H1 (cell line): Measurements from ENCODE around the gene HSD11B1. TPM values are rescaled to one million over a fixed set of nuclear protein-coding genes. Genes with fewer than 3 reads are reported as not detected.

Experiments used
- CTCF ChIA-PET: fragments of 300-600 bp; sonication (Branson Sonifier 250); formaldehyde crosslinking; loops from one replicate; lab custom pipeline; 2021; ENCODE audit not compliant: partially characterized antibody; lab: Charles Lee
- POLR2A ChIA-PET: fragments of 300-600 bp; sonication (Branson Sonifier 250); formaldehyde crosslinking; loops from one replicate; lab custom pipeline; 2021; ENCODE audit warnings: inconsistent platforms; ENCODE audit not compliant: partially characterized antibody; lab: Charles Lee
- DNase-seq, 2 experiments: peaks; one replicate each; pipeline versions ENCODE4 v3.0.0 to v3.0.0-alpha.2; 2010 to 2022; ENCODE audit warnings: low spot score in 2 of 2, low read depth in 1 of 2, mixed read lengths in 1 of 2
- FAIRE-seq: peaks from 2 replicates; lab custom pipeline; 2011; peaks lifted over from hg19 to GRCh38; lab: Jason Lieb, UNC
- H2AFZ ChIP-seq: 2 replicates; pipeline ENCODE4 v1.8.1; 2012; ENCODE audit warnings: low read length, inconsistent platforms
- H2AK5ac ChIP-seq: 2 replicates; pipeline ENCODE4 v1.6.1; 2013; ENCODE audit warnings: low read depth, low read length
- H2BK120ac ChIP-seq: replicated peaks from 2 replicates; pipeline ENCODE3; 2013; ENCODE audit warnings: low read depth, low read length, inconsistent platforms
- H2BK12ac ChIP-seq: 2 replicates; pipeline ENCODE4 v1.6.1; 2013; ENCODE audit warnings: low read depth, low read length
- H2BK15ac ChIP-seq: 2 replicates; pipeline ENCODE4 v1.6.1; 2013; ENCODE audit warnings: low read length
- H2BK20ac ChIP-seq: 2 replicates; pipeline ENCODE4 v1.6.1; 2013; ENCODE audit warnings: low read length
- H2BK5ac ChIP-seq: 2 replicates; pipeline ENCODE4 v1.6.1; 2013; ENCODE audit warnings: low read depth, low read length
- H3K14ac ChIP-seq: 2 replicates; pipeline ENCODE4 v1.6.1; 2013; ENCODE audit warnings: inconsistent platforms; ENCODE audit not compliant: insufficient read length
- H3K18ac ChIP-seq: 2 replicates; pipeline ENCODE4 v1.6.1; 2013; ENCODE audit warnings: low read length; ENCODE audit errors: extremely low read depth
- H3K23ac ChIP-seq: 2 replicates; pipeline ENCODE4 v1.6.1; 2013; ENCODE audit warnings: inconsistent platforms; ENCODE audit not compliant: insufficient read length
- H3K23me2 ChIP-seq: 2 replicates; pipeline ENCODE4 v1.6.1; 2013; ENCODE audit warnings: low read depth, low read length
- H3K27ac ChIP-seq: 2 replicates; pipeline ENCODE4 v1.6.1; 2011; ENCODE audit warnings: low read depth, low read length, inconsistent platforms
- H3K27me3 ChIP-seq, 4 experiments: replicated peaks in 1 of 4; 1 replicate in 1 of 4; 2 replicates in 3 of 4; pipeline versions ENCODE4 v1.6.1 to v1.8.1; 2011 to 2013; ENCODE audit warnings: low read length in 3 of 4, mild to moderate bottlenecking in 3 of 4, inconsistent platforms in 2 of 4, mixed read lengths in 2 of 4, moderate library complexity in 1 of 4; ENCODE audit not compliant: control insufficient read depth in 3 of 4, insufficient read depth in 3 of 4; ENCODE audit errors: extremely low read depth in 1 of 4
- H3K36me3 ChIP-seq, 4 experiments: 2 replicates each; pipeline versions ENCODE4 v1.6.1 to v1.8.1; 2011 to 2013; ENCODE audit warnings: mild to moderate bottlenecking in 4 of 4, low read length in 3 of 4, moderate library complexity in 2 of 4, control low read depth in 1 of 4, inconsistent platforms in 1 of 4; ENCODE audit not compliant: insufficient read depth in 4 of 4, control insufficient read depth in 2 of 4
- H3K4ac ChIP-seq: replicated peaks from 2 replicates; pipeline ENCODE3; 2013; ENCODE audit warnings: low read length, low read depth, mixed read lengths, inconsistent platforms; ENCODE audit not compliant: insufficient read length
- H3K4me1 ChIP-seq, 4 experiments: replicated peaks in 1 of 4; 1 replicate in 1 of 4; 2 replicates in 3 of 4; pipeline versions ENCODE4 v1.6.1 to v1.8.1; 2011 to 2013; ENCODE audit warnings: low read length in 3 of 4, inconsistent platforms in 2 of 4, mixed read lengths in 1 of 4; ENCODE audit not compliant: insufficient read depth in 4 of 4, control insufficient read depth in 3 of 4
- H3K4me2 ChIP-seq, 2 experiments: 2 replicates each; pipeline versions ENCODE4 v1.6.1 to v1.8.1; 2011 to 2013; ENCODE audit warnings: low read depth in 2 of 2, low read length in 2 of 2, control low read depth in 1 of 2, inconsistent platforms in 1 of 2, mild to moderate bottlenecking in 1 of 2; ENCODE audit not compliant: insufficient read depth in 1 of 2
- H3K4me3 ChIP-seq, 4 experiments: fragments of 200-600, 300-600 bp in 1 of 4; sonication (generic), shearing (Covaris generic), sonication (Bioruptor Twin) in 1 of 4; 2 replicates each; pipeline versions ENCODE4 v1.5.1 to v1.8.1; 2011 to 2016; ENCODE audit warnings: low read length in 4 of 4, low read depth in 3 of 4, control low read depth in 2 of 4, inconsistent platforms in 2 of 4, mild to moderate bottlenecking in 2 of 4, mixed read lengths in 1 of 4, moderate library complexity in 1 of 4; ENCODE audit not compliant: insufficient read depth in 2 of 4; ENCODE audit errors: extremely low read depth in 1 of 4
- H3K56ac ChIP-seq: replicated peaks from 2 replicates; pipeline ENCODE3; 2013; ENCODE audit warnings: low read depth, mild to moderate bottlenecking, mixed read lengths, low read length, inconsistent platforms; ENCODE audit not compliant: insufficient read length
- H3K79me1 ChIP-seq: 2 replicates; pipeline ENCODE4 v1.6.1; 2013; ENCODE audit warnings: low read depth, low read length, control low read depth
- H3K79me2 ChIP-seq, 2 experiments: 2 replicates each; pipeline versions ENCODE4 v1.6.1 to v1.8.1; 2012 to 2013; ENCODE audit warnings: low read length in 2 of 2, mild to moderate bottlenecking in 2 of 2, inconsistent platforms in 1 of 2; ENCODE audit not compliant: insufficient read depth in 2 of 2, control insufficient read depth in 1 of 2
- H3K9ac ChIP-seq, 4 experiments: replicated peaks in 1 of 4; 1 replicate in 1 of 4; 2 replicates in 3 of 4; pipeline versions ENCODE4 v1.6.1 to v1.8.1; 2011 to 2013; ENCODE audit warnings: low read depth in 3 of 4, low read length in 3 of 4, control low read depth in 2 of 4, mild to moderate bottlenecking in 2 of 4, moderate library complexity in 2 of 4, inconsistent platforms in 1 of 4; ENCODE audit errors: extremely low read depth in 1 of 4
- H3K9me3 ChIP-seq, 2 experiments: 2 replicates each; pipeline versions ENCODE4 v1.6.1 to v1.8.1; 2012 to 2013; ENCODE audit warnings: mild to moderate bottlenecking in 2 of 2, moderate library complexity in 2 of 2, control low read depth in 1 of 2, inconsistent platforms in 1 of 2, low read depth in 1 of 2, low read length in 1 of 2, mixed read lengths in 1 of 2; ENCODE audit not compliant: insufficient read depth in 2 of 2
- H4K20me1 ChIP-seq, 2 experiments: replicated peaks in 1 of 2; 2 replicates each; pipeline versions ENCODE3 to v1.8.1; 2011 to 2013; ENCODE audit warnings: inconsistent platforms in 2 of 2, low read length in 2 of 2, mild to moderate bottlenecking in 1 of 2; ENCODE audit not compliant: insufficient read depth in 2 of 2, control insufficient read depth in 1 of 2
- H4K5ac ChIP-seq: 2 replicates; pipeline ENCODE4 v1.6.1; 2013; ENCODE audit warnings: low read length, low read depth, mixed read lengths, inconsistent platforms; ENCODE audit not compliant: insufficient read length
- H4K8ac ChIP-seq: 2 replicates; pipeline ENCODE4 v1.8.0; 2013; ENCODE audit warnings: mild to moderate bottlenecking, moderate library complexity, low read length, inconsistent platforms; ENCODE audit not compliant: insufficient read depth; ENCODE audit errors: extremely low read depth
- H4K91ac ChIP-seq: replicated peaks from 2 replicates; pipeline ENCODE3; 2013; ENCODE audit warnings: low read length, mixed read lengths, inconsistent platforms; ENCODE audit not compliant: insufficient read length
- EGR1 ChIP-seq: IDR thresholded peaks from 2 replicates; pipeline ENCODE4 v1.6.1; 2011; ENCODE audit warnings: low read depth, low read length, borderline replicate concordance
- HDAC6 ChIP-seq: IDR thresholded peaks from one replicate; pipeline ENCODE4 v1.7.1; 2012; ENCODE audit warnings: low read depth, mild to moderate bottlenecking, inconsistent platforms, low read length, moderate library complexity
- KDM1A ChIP-seq: fragments of 200-600, 300-600 bp; sonication (generic); IDR thresholded peaks from 2 replicates; pipeline ENCODE4 v1.7.1; 2016; ENCODE audit warnings: mild to moderate bottlenecking, low read length, borderline replicate concordance
- POLR2A ChIP-seq, 2 experiments: IDR thresholded peaks; 1 replicate in 1 of 2; 2 replicates in 1 of 2; pipeline ENCODE4 v1.6.1; 2011; ENCODE audit warnings: low read depth in 2 of 2, low read length in 2 of 2, mild to moderate bottlenecking in 2 of 2; ENCODE audit errors: control extremely low read depth in 1 of 2
- WGBS, 2 experiments: shearing (Covaris generic) in 1 of 2; methylation state at CpG; one replicate each; pipeline versions ENCODE4 v1.1.6 to v1.1.7; 2013 to 2015; ENCODE audit warnings: low lambda C conversion rate in 2 of 2, mixed read lengths in 2 of 2, inconsistent platforms in 1 of 2, low coverage in 1 of 2, missing lambda C conversion rate in 1 of 2; ENCODE audit not compliant: insufficient replicate concordance in 2 of 2, insufficient coverage in 1 of 2, insufficient read length in 1 of 2; ENCODE audit errors: extremely low coverage in 1 of 2, missing lambda C conversion rate in 1 of 2; 5-methylcytosine and 5-hydroxymethylcytosine counted together
- polyA plus RNA-seq, 7 experiments: library from polyadenylated mRNA; depleted of rRNA in 3 of 7; stranded (reverse) in 5 of 7; unstranded in 2 of 7; fragments of >200 nt in 5 of 7; fragments of 200-250 nt in 2 of 7; gene quantifications; 1 replicate in 5 of 7; 2 replicates in 1 of 7; 4 replicates in 1 of 7; pipeline versions ENCODE4 v1.2.1 to v1.2.3, GENCODE V29; 2011 to 2013; ENCODE audit warnings: missing spikeins in 2 of 7, mixed read lengths in 2 of 7
- total RNA-seq: library from RNA; stranded (reverse); fragmentation: NEBNext Ultra II Directional; extraction: Animal tissue kit (Norgen Biotek cat#: 25700); gene quantifications from 2 replicates; pipeline ENCODE4 v1.2.1, GENCODE V29; 2021

The HSD11B1 gene
- total and polyA plus RNA-seq, 2 of the 8 experiments (the other 6 are each of a cell fraction or from before 2014, with no cell fraction given) = not detected

GRCh38 chr1:209783386-209783785 is 78.7 kb downstream of the HSD11B1 start:
- Histone ChIP-seq H2AFZ (no peak overlapping the region), H3K23ac (no peak overlapping the region), H3K36me3 (peaks cover 0 to 3% (median under 1%) of the 10 kb centered on the region in 4 experiments; a peak in 2 of 8 replicates), H3K4me2 (peak overlapping the region; percentile 72 to 78), H4K5ac (no peak overlapping the region), H3K9ac (no peak overlapping the region; a peak in 1 of 7 replicates), H3K27ac (no peak overlapping the region), H2AK5ac (no peak overlapping the region), H3K4me3 (peak overlapping the region; percentile 69 to 94 (median 78); a peak in 7 of 8 replicates), H3K27me3 (no peaks in the 10 kb centered on the region), H4K8ac (0 out of 2 replicates have a peak overlapping the region, but pooled peaks have one; percentile 7), H3K23me2 (peaks cover 6% of the 10 kb centered on the region), H2BK5ac (no peak overlapping the region), H2BK20ac (no peak overlapping the region), H3K18ac (no peak overlapping the region), H2BK12ac (no peak overlapping the region), H3K56ac (no peak overlapping the region), H2BK15ac (no peak overlapping the region), H2BK120ac (no peak overlapping the region), H3K9me3 (no peaks in the 10 kb centered on the region), H3K4ac (no peak overlapping the region), H4K20me1 (no peaks in the 10 kb centered on the region), H3K4me1 (peaks cover 0 to 6% (median 2%) of the 10 kb centered on the region in 4 experiments; a peak in 2 of 7 replicates), H4K91ac (no peak overlapping the region), H3K79me1 (no peaks in the 10 kb centered on the region; the same call in 1 of the 2 replicates), H3K14ac (no peak overlapping the region), H3K79me2 (peaks cover 0 to 6% of the 10 kb centered on the region in 2 experiments; a peak in 1 of 4 replicates)
- ChIA-PET CTCF (interaction anchor here (0.7 to 1.5 kb wide), 4 partner anchors 14 to 40 kb away, joined by 3 to 8 read pairs (median 4); no protein-coding TSS in a partner anchor), POLR2A (interaction anchor here (0.6 to 2.6 kb wide), 4 partner anchors 10 to 22 kb away, joined by 4 to 20 read pairs (median 8); partner anchors contain the start of gene IRF6)
- FAIRE-seq = no peak
- no peak for DNase-seq
- WGBS, 2 experiments = 80% methylated on average over 6 of the region's 6 CpGs; no CpG with 5 or more reads in 1 of the 2 experiments
- TF ChIP-seq POLR2A (IDR thresholded peaks at IDR 0.05; ENCODE audit: control extremely low read depth in 1 of 2, low read depth in 2 of 2, low read length in 2 of 2) (0 out of 3 replicates have a peak, but pooled peaks of 1 of the 2 experiments have one; percentile 29), EGR1 (no peak), HDAC6 (no peak), KDM1A (no peak)
